Muscle of leg (tissue), 11 donors: ENCODE measurements around the gene UNC13A. TPM values are rescaled to one million over a fixed set of nuclear protein-coding genes. Genes with fewer than 3 reads are reported as not detected.
"Not testable (repeated sequence)": the region's sequence is repeated elsewhere in the genome, so short reads cannot be mapped to it uniquely, and the experiment has no call there.

Experiments used
- DNase-seq: peaks from one replicate; pipeline ENCODE4 v3.0.0; 2013
- H3K27ac ChIP-seq: one replicate; pipeline ENCODE4 v1.5.1; 2013; ENCODE audit warnings: mild to moderate bottlenecking, low read length, control low read depth
- H3K27me3 ChIP-seq: one replicate; pipeline ENCODE4 v1.6.1; 2013; ENCODE audit warnings: low read length; ENCODE audit not compliant: control insufficient read depth, insufficient read depth
- H3K36me3 ChIP-seq: one replicate; pipeline ENCODE4 v1.6.1; 2013; ENCODE audit warnings: low read length; ENCODE audit not compliant: control insufficient read depth, insufficient read depth
- H3K4me1 ChIP-seq: one replicate; pipeline ENCODE4 v1.6.1; 2013; ENCODE audit warnings: low read length; ENCODE audit not compliant: control insufficient read depth, insufficient read depth
- H3K4me3 ChIP-seq: one replicate; pipeline ENCODE4 v1.5.1; 2013; ENCODE audit warnings: low read length, control low read depth
- H3K9me3 ChIP-seq: replicated peaks from 2 replicates; pipeline ENCODE4 v1.6.1; 2013; ENCODE audit warnings: low read depth, low read length; ENCODE audit not compliant: control insufficient read depth
- WGBS: methylation state at CpG from one replicate; pipeline ENCODE4 v1.1.5; 2013; ENCODE audit warnings: missing lambda C conversion rate; ENCODE audit not compliant: insufficient coverage; 5-methylcytosine and 5-hydroxymethylcytosine counted together
- polyA plus RNA-seq, 8 donors: library from polyadenylated mRNA; unstranded; fragments of 120-200 nt; gene quantifications; one replicate each; pipeline versions ENCODE4 v1.2.1 to v1.2.3, GENCODE V29; 2013; ENCODE audit warnings: inconsistent platforms in 1 of 8, low replicate concordance in 1 of 8; ENCODE audit not compliant: insufficient read length in 8 of 8, insufficient read depth in 1 of 8
- total RNA-seq: library from RNA; stranded (reverse); fragments of 120-200 nt; gene quantifications from one replicate; pipeline ENCODE4 v1.2.4, GENCODE V29; 2013

Gene UNC13A
- total and polyA plus RNA-seq, 9 donors, result 0.05 to 0.27 (median 0.09) TPM

DNA sequence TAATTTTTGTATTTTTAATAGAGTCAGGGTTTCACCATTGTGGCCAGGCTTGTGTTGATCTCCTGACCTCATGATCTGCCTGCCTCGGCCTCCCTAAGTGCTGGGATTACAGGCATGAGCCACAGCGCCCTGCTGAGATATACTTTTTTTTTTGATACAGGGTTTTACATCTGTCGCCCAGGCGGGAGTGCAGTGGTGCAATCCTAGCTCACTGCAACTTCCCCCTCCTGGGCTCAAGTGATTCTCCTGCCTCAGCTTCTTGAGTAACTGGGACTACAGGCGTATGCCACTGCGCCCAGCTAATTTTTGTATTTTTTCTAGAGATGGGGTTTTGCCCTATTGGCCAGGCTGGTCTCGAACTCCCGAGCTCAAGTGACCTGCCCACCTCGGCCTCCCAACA, 130.7 kb downstream of the UNC13A start:
- Histone ChIP-seq H3K27me3 (no peaks in the 10 kb centered on the region), H3K9me3 (no peaks in the 10 kb centered on the region), H3K27ac (no peak overlapping the region), H3K4me1 (peaks cover 33% of the 10 kb centered on the region), H3K36me3 (peaks cover 37% of the 10 kb centered on the region), H3K4me3 (no peak overlapping the region)
- WGBS, result 50% methylated on average over 1 of the region's 9 CpGs
- DNase-seq, result no peak

DNA sequence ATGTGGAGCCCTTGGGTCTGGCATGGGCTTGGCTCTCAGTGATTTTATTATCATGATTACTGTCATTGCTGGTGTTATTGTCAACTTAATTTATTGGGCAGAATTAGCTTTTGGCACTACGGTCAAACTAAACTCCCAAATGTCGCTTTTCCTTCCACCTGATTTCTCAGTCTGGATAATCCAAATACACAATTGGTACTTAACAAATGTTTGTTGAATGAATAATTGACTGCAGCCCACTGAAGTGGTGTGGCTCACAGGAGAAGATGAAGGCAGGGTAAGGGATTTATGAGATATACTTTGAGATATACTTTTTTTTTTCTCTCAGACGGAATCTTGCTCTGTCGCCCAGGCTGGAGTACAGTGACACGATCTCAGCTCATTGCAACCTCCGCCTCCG, 131.2 kb downstream of the UNC13A start:
- H3K27ac ChIP-seq, result no peak overlapping the region
- WGBS, result 81% methylated on average over 4 of the region's 7 CpGs
- no peak overlapping the region for H3K4me3 ChIP-seq
- peaks cover 33% of the 10 kb centered on the region for H3K4me1 ChIP-seq
- peaks cover 32% of the 10 kb centered on the region for H3K36me3 ChIP-seq
- no peaks in the 10 kb centered on the region for H3K27me3 ChIP-seq
- H3K9me3 ChIP-seq, result no peaks in the 10 kb centered on the region
- no peak for DNase-seq

DNA sequence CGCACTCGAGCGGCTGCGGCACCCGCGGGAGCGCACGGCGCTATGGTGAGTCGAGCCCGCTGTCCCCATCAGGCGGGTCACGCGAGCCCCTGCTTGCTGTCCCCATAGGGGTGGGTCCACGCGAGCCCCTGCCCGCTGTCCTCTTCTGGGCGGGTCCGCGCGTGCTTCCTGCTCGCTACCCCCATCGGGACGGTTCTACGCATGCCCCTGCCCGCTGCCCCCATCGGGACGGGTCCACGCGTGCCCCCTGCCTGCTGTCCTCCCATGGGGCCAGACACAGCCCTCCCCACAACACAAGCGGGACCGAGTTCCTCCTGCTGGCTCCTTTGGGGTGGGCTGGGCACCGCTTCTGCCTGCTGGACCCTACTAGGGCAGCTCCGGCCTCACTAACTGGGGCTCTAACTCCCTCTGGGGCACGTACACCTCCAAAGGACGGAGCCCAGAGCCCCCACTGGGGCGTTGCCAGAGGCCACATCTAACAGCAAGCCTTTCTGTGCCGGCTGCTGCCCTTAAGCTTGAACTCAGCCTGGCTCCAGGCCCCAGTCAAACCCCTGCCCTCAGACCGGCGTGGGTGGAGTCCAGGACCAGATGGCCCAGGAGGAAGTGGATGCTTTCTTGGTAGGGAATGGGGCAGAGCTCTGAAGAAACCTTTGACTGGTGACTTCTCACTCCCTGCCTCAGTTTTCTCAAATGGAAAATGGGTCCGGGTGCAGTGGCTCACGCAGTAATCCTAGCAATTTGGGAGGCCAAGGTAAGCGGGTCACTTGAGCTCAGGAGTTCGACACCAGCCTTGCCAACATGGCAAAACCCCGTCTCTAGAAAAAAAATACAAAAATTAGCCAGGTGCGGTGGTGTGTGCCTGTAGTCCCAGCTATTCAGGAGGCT, 132.0 kb downstream of the UNC13A start:
- Histone ChIP-seq H3K4me3 (peak overlapping the region; percentile 94), H3K4me1 (peaks cover 33% of the 10 kb centered on the region), H3K27me3 (no peaks in the 10 kb centered on the region), H3K36me3 (peaks cover 31% of the 10 kb centered on the region), H3K9me3 (no peaks in the 10 kb centered on the region), H3K27ac (peak overlapping the region; percentile 85)
- peak; percentile 74 for DNase-seq
- 5% methylated on average over 43 of the region's 46 CpGs for WGBS

DNA sequence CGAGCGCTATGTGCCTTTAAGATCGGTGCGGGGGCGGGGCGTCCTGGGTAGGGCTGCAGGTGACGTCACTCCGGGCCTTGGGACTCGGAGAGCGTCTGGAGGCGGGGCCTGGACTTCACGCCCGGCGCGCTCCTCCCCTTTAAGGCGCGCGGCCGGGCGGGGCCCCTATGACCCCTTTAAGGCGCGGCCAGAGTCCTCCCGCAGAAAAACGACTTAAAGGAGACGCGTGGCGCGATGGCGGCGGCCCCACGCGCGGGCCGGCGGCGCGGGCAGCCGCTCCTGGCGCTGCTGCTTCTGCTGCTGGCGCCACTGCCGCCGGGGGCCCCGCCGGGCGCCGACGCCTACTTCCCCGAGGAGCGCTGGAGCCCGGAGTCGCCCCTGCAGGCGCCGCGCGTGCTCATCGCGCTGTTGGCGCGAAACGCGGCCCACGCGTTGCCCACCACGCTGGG, 132.7 kb downstream of the UNC13A start, which contains the start of gene COLGALT1:
TSS of gene COLGALT1 (plus strand) at position 170 of the 449 bp plus-strand sequence. CDS start at position 235, 65 bp downstream.
- Histone ChIP-seq H3K27me3 (no peaks in the 10 kb centered on the region), H3K9me3 (no peaks in the 10 kb centered on the region), H3K4me3 (peak within 1 kb of the TSS; percentile 94), H3K4me1 (peaks cover 33% of the 10 kb centered on the region), H3K36me3 (peaks cover 26% of the 10 kb centered on the region), H3K27ac (peak within 1 kb of the TSS; percentile 85)
- DNase-seq, result peak; percentile 99
- WGBS, result under 1% methylated on average over 64 of the region's 64 CpGs

DNA sequence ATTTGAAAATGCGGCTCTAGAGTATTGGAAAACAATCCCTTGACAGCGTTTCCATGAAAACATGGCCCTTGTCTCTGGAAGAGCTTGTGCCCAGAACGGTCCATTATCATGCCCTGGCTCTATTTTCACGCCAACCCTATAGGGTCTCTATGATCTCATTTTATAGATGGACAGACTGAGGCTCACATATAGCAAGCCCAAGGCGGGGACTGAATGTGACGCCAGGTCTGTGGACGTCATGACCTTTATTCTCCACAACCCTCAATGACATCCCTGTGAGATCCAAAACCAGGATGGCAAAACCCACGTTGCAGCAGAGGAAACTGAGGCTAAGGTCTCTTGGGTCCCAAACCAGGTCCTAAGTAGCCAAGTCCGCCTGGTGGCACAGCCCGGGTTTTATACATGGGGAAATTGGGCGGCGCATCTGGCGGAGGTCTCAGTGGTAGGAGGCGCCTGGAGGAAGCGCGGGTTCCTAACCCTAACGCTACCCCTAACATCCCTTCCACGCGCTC, 133.1 kb downstream of the UNC13A start:
- H3K9me3 ChIP-seq, result no peaks in the 10 kb centered on the region
- whole genome bisulfite sequencing, result 14% methylated on average over 13 of the region's 19 CpGs
- H3K27me3 ChIP-seq, result no peaks in the 10 kb centered on the region
- peaks cover 21% of the 10 kb centered on the region for H3K36me3 ChIP-seq
- H3K27ac ChIP-seq, result peak overlapping the region; percentile 81
- peak overlapping the region; percentile 94 for H3K4me3 ChIP-seq
- peaks cover 29% of the 10 kb centered on the region for H3K4me1 ChIP-seq
- DNase-seq, result no peak

DNA sequence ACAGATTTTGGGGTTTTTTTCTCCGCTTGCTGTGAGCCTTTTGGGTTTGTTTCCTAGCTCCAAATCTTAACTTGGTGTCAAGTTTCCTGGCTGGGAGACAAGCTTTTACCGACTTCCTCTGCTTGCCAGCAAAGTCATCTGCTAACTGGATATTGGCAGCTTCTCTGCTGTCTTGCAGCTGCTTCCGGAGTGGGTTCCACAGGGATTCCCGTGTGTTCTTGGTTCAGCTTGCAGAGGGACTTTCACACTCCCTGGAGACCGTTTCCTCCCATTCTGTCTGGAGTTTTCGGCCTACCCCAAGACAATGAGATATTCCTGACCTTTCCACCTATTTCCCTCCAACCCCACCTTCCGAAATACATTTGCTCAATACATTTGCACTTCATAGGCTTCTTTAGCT, 134.9 kb downstream of the UNC13A start:
- WGBS, result 6% methylated on average over 5 of the region's 7 CpGs
- DNase-seq, result peak; percentile 98

DNA sequence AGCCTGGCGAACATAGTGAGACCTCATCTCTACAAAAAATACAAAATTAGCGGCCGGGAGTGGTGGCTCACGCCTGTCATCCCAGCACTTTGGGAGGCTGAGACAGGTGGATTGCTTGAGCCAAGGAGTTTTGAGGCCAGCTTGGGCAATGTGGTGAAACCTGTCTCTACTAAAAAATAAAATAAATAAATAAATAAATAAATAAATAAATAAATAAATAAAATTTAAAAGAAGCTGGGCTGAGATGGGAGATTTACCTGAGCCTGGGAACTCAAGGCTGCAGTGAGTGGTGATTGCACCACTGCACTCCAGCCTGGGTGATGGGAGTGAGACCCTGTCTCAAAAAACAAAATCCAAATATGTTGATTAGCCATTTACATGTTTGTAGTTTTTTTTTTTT, 135.4 kb downstream of the UNC13A start:
- H3K9me3 ChIP-seq, result not testable (repeated sequence)

More for the DNA sequence above, 134.9 kb downstream of the UNC13A start:
- no peak overlapping the region for H3K4me3 ChIP-seq
- peaks cover 6% of the 10 kb centered on the region for H3K36me3 ChIP-seq
- H3K27me3 ChIP-seq, result no peaks in the 10 kb centered on the region
- no peaks in the 10 kb centered on the region for H3K9me3 ChIP-seq
- peaks cover 28% of the 10 kb centered on the region for H3K4me1 ChIP-seq
- H3K27ac ChIP-seq, result peak overlapping the region; percentile 84

More for the DNA sequence above, 135.4 kb downstream of the UNC13A start:
- H3K4me3 ChIP-seq, H3K36me3 ChIP-seq, H3K27me3 ChIP-seq, DNase-seq: not testable (repeated sequence)
- Histone ChIP-seq H3K4me1 (peaks cover 28% of the 10 kb centered on the region), H3K27ac (peak overlapping the region; percentile 84)
- WGBS, result no CpG with 5 or more reads among the region's 4 CpGs

Other genes starting within 250 kb of the UNC13A start
- gene TMEM221, start 239.7 kb downstream of the UNC13A start, total RNA-seq, result 1.0 TPM
- gene TMEM221, start 239.7 kb downstream of the UNC13A start, polyA plus RNA-seq, result 1 to 10 TPM; 1.0 to 1.8 (median 1.2) TPM
- gene NXNL1, start 227.4 kb downstream of the UNC13A start, total RNA-seq, result not detected
- gene NXNL1, start 227.4 kb downstream of the UNC13A start, polyA plus RNA-seq, result not detected
- gene SLC27A1, start 217.8 kb downstream of the UNC13A start, total RNA-seq, result 11.6 TPM
- 10 to 100 TPM; 11.8 to 20.7 (median 16.9) TPM for gene SLC27A1, start 217.8 kb downstream of the UNC13A start, polyA plus RNA-seq
- 46.5 TPM for gene PGLS, start 176.7 kb downstream of the UNC13A start, total RNA-seq
- 10 to 100 TPM; 46.9 to 70.5 (median 54.0) TPM for gene PGLS, start 176.7 kb downstream of the UNC13A start, polyA plus RNA-seq
- gene COLGALT1, start 132.7 kb downstream of the UNC13A start, total RNA-seq, result 42.1 TPM
- gene COLGALT1, start 132.7 kb downstream of the UNC13A start, polyA plus RNA-seq, result 10 to 100 TPM; 68.3 to 97.0 (median 77.4) TPM
- gene MAP1S, start 31.1 kb upstream of the UNC13A start, total RNA-seq, result 14.1 TPM
- gene MAP1S, start 31.1 kb upstream of the UNC13A start, polyA plus RNA-seq, result 10 to 100 TPM; 22.1 to 51.6 (median 34.1) TPM
- gene FCHO1, start 63.1 kb upstream of the UNC13A start, total RNA-seq, result 0.53 TPM
- 1 to 10 TPM in 1 of 8 donors, under 1 TPM in 7; 0.38 to 1.3 (median 0.76) TPM for gene FCHO1, start 63.1 kb upstream of the UNC13A start, polyA plus RNA-seq
- 0.04 TPM for gene B3GNT3, start 106.8 kb upstream of the UNC13A start, total RNA-seq
- gene B3GNT3, start 106.8 kb upstream of the UNC13A start, polyA plus RNA-seq, result 1 to 10 TPM in 1 of 8 donors, under 1 TPM in 4, not detected in 3; 0.11 to 3.5 (median 0.64) TPM
- not detected for gene INSL3, start 133.2 kb upstream of the UNC13A start, total RNA-seq
- not detected for gene INSL3, start 133.2 kb upstream of the UNC13A start, polyA plus RNA-seq
- 1.5 TPM for gene JAK3, start 159.6 kb upstream of the UNC13A start, total RNA-seq
- 1 to 10 TPM; 1.3 to 2.7 (median 2.2) TPM for gene JAK3, start 159.6 kb upstream of the UNC13A start, polyA plus RNA-seq
- 2,929 TPM for gene RPL18A, start 171.6 kb upstream of the UNC13A start, total RNA-seq
- gene RPL18A, start 171.6 kb upstream of the UNC13A start, polyA plus RNA-seq, result 1,000 to 10,000 TPM; 2,380 to 3,065 (median 2,779) TPM
- not detected for gene SLC5A5, start 183.6 kb upstream of the UNC13A start, total RNA-seq
- gene SLC5A5, start 183.6 kb upstream of the UNC13A start, polyA plus RNA-seq, result under 1 TPM in 4 of 8 donors, not detected in 4; 0.04 to 0.07 (median 0.05) TPM
- gene CCDC124, start 244.7 kb upstream of the UNC13A start, total RNA-seq, result 16.4 TPM
- gene CCDC124, start 244.7 kb upstream of the UNC13A start, polyA plus RNA-seq, result 10 to 100 TPM; 58.6 to 78.0 (median 69.7) TPM